Activated T-cell treated with anti-CD3 and anti-CD28 coated beads for 1 hour (primary cell): Measurements from ENCODE around the gene AGPAT3.

Experiments used
- DNase-seq: peaks from one replicate; pipeline ENCODE4 v3.0.0-alpha.2; 2020; ENCODE audit warnings: low read depth

The AGPAT3 gene

DNA sequence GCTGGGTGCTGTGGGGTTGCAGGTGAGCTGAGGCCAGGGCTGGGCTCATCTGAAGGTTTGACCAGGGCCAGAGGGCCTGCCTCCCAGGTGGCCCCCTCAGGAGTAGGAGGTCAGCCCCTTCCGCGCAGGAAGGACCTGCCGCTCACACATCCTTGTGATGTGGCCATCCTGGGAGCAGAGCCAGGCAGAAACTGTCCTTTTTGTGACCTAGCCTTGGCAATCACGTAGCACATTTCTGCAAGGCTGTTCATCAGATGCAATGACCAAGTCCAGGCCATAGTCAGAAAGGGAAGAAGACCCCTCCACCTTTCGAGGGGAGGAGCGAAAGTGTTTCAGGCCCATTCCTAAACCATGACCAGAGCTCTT lies 91.6 kb downstream of the AGPAT3 start:
- DNase-seq: no peak

DNA sequence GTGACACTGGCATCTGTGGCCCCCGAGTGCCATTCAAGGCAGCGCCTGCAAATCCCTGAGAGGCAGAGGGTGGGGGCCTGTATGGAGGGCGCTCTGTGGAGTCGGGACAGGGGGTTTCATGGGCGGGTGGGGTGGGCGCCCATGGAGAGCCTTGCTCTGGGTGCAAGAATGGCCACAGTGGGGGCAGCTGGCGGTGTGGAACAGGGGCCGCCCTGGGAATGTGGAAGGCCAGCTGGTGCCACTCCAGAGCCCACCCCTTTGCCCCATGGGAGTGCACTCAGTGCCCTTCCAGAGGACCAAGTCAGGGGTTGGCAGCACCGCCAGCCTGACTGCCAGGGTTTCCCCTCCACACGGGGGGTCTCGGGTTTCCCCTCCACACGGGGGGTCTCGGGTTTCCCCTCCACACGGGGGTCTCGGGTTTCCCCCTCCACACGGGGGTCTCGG lies 92.1 kb downstream of the AGPAT3 start:
- DNase-seq: no peak

DNA sequence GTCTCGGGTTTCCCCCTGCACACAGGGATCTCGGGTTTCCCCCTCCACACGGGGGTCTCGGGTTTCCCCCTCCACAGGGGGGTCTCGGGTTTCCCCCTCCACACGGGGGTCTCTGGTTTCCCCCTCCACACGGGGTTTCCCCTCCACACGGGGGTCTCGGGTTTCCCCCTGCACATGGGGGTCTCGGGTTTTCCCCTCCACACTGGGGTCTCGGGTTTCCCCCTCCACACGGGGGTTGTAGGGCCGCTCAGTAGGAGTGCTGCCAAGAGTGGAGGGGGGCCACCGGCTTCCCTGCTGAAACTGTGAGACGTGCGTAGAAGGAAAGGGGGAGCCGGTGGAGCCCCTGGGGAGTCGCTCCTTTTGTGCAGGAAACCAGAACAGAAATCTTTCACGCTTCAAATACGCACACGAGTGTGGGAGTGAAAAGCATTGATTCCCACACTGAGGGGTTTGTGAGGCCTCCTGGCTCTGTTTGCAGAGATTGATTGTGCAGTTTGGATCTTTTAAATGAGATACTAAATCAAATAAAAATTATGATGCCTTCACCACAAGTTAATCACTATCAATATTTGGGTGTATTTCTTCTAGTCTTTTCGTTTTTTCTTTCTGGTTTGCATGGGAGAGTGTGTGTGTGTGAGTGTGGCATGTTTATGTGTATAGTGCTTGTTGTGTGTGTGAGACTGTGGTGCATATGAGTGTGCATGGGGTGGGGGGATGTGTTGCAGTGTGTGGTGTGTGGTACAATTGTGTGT lies 92.8 kb downstream of the AGPAT3 start:
- no peak for DNase-seq

DNA sequence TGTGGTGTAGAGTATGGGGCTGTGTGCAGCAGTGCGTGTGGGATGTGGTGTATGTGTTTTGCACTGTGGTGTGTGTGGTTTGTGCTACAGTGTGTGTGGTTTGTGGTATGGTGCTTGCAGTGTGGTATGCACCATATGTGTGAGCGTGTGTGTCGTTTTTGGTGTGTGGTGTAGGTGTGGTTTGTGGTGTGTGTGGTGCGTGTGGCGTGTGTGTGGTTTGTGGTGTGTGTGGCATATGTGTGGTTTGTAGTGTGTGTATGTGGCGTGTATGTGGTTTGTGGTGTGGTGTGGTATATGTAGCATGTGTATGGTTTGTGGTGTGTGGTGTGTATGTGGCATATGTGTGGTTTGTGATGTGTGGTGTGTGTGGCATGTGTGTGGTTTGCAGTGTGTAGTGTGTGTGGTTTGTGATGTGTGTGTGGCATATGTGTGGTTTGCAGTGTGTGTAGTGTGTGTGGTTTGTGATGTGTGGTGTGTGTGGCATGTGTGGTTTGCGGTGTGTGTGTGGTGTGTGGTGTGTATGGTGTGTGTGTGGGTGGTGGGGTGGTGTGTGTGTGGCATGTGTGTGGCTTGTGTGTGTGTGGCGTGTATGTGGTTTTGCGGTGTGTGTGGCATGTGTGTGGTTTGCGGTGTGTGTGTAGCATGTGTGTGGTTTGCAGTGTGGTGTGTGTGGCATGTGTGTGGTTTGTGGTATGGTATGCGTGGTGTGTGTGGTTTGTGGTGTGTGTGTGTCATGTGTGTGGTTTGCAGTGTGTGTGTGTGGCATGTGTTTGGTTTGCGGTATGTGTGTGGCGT lies 93.5 kb downstream of the AGPAT3 start:
- DNase-seq: no peak

- DNase-seq: no peak
Measured at GRCh38 chr21:43959231-43960116, 94.5 kb downstream of the AGPAT3 start.

DNA sequence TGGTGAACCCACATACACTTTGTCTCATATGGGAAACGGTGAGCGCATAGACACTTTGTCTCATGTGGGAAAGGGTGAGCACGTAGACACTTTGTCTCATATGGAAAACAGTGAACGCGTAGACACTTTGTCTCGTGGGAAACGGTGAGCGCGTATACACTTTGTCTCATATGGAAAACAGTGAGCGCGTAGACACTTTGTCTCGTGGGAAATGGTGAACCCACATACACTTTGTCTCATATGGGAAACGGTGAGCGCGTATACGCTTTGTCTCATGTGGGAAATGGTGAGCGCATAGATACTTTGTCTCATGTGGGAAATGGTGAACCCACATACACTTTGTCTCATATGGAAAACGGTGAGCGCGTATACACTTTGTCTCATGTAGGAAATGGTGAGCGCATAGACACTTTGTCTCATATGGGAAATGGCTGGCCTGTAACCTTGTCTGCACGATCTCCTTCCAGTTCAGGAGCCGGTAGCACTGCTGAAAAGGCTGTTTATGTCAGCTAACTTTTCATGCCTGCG lies 96.4 kb downstream of the AGPAT3 start:
- no peak for DNase-seq

DNA sequence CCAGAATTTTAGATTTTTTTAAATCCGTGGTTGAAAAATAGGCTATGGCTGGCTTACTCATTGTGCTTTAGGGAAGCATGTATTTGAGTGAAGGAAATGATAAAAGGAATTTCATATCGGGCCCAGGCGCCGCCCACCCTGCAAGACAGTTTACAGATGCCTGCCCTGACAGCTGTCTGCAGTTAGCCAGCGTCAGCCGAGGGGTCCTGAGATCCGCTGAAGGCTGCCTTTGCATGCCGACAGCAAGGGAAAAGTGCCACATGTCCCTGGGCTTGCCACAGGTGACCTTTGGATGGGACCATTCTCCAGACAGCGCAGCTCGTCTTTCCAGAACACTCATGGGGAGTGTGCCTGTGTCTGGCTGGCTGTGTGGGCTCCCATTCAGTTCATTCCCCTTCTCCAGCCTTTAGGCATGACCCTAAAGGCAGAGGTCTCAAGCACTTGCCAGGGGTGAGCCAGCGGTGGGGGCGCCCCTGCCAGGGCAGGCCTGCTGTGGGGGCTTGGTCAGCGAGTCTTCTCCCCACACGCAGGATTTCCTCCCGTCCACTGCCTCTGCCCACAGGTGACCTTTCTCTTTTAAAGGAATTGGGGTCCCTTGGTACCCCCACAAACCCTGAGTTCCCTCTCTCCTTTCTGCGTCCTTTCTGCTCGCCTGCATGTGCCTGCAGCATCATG lies 101.0 kb downstream of the AGPAT3 start:
- no peak for DNase-seq

DNA sequence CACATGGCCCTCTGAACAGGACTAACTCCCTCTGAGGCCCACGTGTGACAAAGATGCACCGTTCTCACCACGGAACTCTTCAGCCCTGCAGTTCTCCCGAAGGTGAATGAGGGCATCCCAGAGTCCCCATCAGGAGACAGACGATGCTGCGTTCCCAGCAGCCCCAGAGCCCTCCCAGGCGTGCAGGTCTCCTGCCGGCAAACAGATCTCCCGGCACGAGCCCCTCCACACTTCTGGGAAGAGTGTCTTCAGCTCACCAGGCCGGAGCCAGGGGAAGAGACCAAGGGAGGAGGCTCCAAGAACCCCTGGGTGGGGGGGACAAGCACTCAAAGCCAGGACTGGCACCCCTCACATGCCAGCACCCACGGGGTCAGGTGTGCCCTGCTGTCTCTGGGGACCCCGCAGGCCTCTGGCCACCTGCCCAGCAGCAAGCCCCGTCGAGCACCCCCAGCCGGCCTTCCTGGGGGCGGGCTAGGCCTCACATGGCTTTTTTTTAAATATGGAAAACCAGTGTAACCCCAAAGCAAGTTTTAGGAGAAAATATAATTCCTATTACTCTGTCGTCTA lies 102.0 kb downstream of the AGPAT3 start:
- DNase-seq: no peak

DNA sequence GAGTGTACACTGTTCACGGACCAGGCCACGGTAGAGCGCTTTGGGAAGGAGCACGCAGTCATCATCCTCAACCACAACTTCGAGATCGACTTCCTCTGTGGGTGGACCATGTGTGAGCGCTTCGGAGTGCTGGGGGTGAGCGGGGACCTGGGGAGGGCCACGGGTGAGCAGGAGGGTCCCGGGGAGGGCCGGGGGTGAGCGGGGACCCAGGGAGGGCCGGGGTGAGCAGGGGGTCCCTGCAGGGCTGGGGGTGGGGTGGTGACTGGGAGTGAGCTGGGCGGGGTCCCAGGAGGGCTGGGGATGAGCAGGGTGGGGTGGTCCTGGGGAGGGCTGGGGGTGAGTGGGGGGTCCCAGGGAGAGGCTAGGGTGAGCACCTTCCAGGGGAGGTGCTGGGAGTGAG lies 103.0 kb downstream of the AGPAT3 start:
- DNase-seq: no peak

DNA sequence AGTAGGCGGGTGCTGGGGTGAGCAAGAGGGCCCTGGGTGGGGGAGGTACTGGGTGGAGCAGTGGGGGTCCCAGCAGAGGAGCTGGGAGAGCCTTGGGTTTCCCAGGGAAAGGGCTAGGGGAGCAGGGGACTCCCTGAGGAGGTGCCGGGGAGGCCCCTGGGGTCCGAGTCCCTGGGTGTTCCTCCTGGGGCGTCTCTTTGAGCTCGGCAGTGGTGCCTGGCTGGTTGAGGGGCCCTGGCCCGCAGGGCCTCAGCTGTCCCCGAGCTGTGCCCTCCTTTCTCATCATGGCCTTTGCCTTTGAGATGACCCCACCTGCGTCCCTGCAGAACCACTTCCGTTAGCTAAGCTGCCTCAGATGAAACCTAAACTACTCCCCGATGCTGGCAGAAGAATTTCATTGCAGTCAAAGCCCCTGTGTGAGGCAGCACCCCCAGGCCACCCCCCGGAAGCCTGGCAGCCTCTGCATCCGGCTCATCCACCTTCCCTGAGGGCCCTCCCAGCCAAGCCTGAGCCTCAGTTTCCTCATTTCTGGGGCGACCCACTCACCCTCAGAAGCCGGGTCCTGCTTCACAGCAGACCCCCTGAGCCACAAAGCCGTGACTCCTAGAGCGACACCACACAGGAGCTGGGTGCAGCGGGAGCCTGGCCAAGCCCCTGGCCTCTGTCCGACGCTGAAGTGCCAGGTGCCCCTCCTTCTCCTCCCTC lies 103.5 kb downstream of the AGPAT3 start:
- no peak for DNase-seq

DNA sequence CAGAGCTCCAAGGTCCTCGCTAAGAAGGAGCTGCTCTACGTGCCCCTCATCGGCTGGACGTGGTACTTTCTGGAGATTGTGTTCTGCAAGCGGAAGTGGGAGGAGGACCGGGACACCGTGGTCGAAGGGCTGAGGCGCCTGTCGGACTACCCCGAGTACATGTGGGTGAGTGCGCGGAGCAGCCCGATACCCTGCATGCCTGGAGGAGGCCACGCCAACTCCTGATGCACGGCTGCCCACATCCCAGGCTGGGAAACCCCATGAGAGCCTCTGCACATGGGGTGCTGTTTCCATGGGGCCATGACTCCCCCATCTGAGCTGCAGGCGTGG lies 104.1 kb downstream of the AGPAT3 start:
- DNase-seq: no peak

DNA sequence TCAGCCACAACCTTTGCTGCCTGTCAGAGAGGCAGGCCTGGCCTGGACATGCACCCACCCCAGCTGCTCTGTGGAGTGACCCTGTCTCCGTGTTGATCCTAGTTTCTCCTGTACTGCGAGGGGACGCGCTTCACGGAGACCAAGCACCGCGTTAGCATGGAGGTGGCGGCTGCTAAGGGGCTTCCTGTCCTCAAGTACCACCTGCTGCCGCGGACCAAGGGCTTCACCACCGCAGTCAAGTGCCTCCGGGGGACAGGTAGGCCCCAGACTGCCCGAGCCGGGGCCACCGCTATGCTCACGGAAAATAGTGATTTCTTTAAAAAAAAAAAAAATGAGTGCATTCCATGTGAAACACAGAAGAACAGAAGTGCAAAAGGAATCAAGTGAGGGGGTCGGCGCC lies 105.5 kb downstream of the AGPAT3 start:
- DNase-seq: no peak

DNA sequence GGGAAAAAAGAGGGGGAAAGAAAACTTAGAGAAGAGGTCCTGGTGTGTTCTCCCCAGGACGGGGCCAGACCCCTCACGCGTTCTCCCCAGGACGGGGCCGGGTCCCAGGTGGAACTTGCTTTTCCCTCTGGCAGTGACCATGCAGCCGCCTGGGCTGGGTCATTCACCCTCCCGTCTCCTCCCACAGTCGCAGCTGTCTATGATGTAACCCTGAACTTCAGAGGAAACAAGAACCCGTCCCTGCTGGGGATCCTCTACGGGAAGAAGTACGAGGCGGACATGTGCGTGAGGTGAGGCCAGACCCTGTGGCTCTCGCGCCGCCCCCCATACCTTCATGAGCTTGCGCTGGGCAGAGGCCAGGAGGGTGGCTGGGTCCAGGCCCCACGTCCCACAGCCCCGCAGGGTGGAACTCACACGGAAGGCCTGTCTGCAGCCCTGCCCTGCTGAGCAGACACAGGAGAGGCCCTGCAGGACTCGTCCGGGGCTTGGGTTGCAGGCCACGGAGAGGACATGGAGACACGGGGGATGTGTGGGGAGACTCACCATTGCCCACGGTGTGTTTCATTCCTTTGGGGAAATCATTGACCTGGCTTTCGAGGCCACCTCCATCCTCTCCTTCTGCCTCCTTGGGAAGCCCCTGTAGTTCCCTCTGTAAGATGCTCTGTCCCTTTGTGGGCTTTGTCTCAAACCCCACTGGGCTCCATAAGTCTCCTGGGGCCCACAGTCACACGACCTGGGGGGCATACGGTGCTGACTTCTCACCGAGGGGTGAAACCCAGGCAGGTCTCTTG lies 106.4 kb downstream of the AGPAT3 start:
- DNase-seq: no peak

DNA sequence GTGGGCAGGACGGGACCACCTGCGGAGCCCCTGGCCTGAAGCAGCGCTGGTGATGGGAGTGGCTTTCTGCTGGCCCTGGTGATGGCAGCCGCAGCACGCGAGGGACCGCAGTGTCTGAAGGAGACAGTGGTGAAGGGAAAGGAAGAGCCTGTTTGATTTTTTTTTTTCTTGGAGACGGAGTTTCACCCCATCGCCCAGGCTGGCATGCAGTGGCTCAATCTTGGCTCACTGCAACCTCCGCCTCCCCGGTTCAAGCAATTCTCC lies 106.9 kb downstream of the AGPAT3 start:
- DNase-seq: no peak

GRCh38 chr21:43972850-43973633 lies 108.0 kb downstream of the AGPAT3 start:
- no peak for DNase-seq

- no peak for DNase-seq
Measured at GRCh38 chr21:43973634-43973955, 108.6 kb downstream of the AGPAT3 start.

GRCh38 chr21:43974791-43975468 lies 109.9 kb downstream of the AGPAT3 start:
- DNase-seq: no peak

GRCh38 chr21:43975469-43976098 lies 110.6 kb downstream of the AGPAT3 start:
- DNase-seq: peak; percentile 78

- DNase-seq: no peak
Measured at GRCh38 chr21:43976661-43977060, 111.6 kb downstream of the AGPAT3 start.
